ENCODE results near the gene DSG3. TPM values are rescaled to one million over a fixed set of nuclear protein-coding genes. Genes with fewer than 3 reads are reported as not detected.

The DSG3 gene
- total and polyA plus RNA-seq, 4 donors = 0.03 to 0.09 TPM; not detected in 2

- H3K27ac ChIP-seq (ENCODE audit: low read depth in 1 of 2, low read length in 1 of 2) = no peak overlapping the region
- H3K4me1 ChIP-seq (ENCODE audit: control insufficient read depth in 5 of 5, insufficient read depth in 5 of 5, low read length in 5 of 5) = peaks cover under 1 to 33% (median 9%) of the 10 kb centered on the region in 5 donors
- no peaks in the 10 kb centered on the region for H3K27me3 ChIP-seq (ENCODE audit: control insufficient read depth in 3 of 3, insufficient read depth in 3 of 3, low read length in 2 of 3)
- ATAC-seq (ENCODE audit: insufficient read depth, low FRiP score) = no peak
- H3K9ac ChIP-seq (ENCODE audit: insufficient read depth in 1 of 2, low read length in 2 of 2) = no peak overlapping the region
- no peak overlapping the region for H3K4me3 ChIP-seq
- peak in 2 of 3 donors; percentile 10 to 43 for DNase-seq
- no peaks in the 10 kb centered on the region for H3K36me3 ChIP-seq (ENCODE audit: control insufficient read depth in 4 of 4, insufficient read depth in 4 of 4, low read length in 4 of 4)
- 62 to 75% methylated on average over 6 of the region's 6 CpGs for WGBS, 2 donors
- TF ChIP-seq CTCF (IDR thresholded peaks at IDR 0.05; ENCODE audit: control extremely low read depth, extremely low read depth) = no peak
- H3K9me3 ChIP-seq (ENCODE audit: control insufficient read depth in 4 of 4, insufficient read depth in 3 of 4, low read length in 3 of 4) = peaks cover 0 to 2% (median 0%) of the 10 kb centered on the region in 4 donors
These were observed 46.1 kb upstream of the DSG3 start for GRCh38 chr18:31401156-31402025.

GRCh38 chr18:31402026-31402373 is 45.5 kb upstream of the DSG3 start:
- Histone ChIP-seq H3K36me3 (ENCODE audit: control insufficient read depth in 4 of 4, insufficient read depth in 4 of 4, low read length in 4 of 4) (no peaks in the 10 kb centered on the region), H3K27me3 (ENCODE audit: control insufficient read depth in 3 of 3, insufficient read depth in 3 of 3, low read length in 2 of 3) (no peaks in the 10 kb centered on the region), H3K9me3 (ENCODE audit: control insufficient read depth in 4 of 4, insufficient read depth in 3 of 4, low read length in 3 of 4) (peaks cover 0 to 2% (median 0%) of the 10 kb centered on the region in 4 donors), H3K4me3 (no peak overlapping the region), H3K9ac (ENCODE audit: insufficient read depth in 1 of 2, low read length in 2 of 2) (no peak overlapping the region), H3K27ac (ENCODE audit: low read depth in 1 of 2, low read length in 1 of 2) (no peak overlapping the region), H3K4me1 (ENCODE audit: control insufficient read depth in 5 of 5, insufficient read depth in 5 of 5, low read length in 5 of 5) (peaks cover 0 to 27% (median 7%) of the 10 kb centered on the region in 5 donors)
- no peak for ATAC-seq (ENCODE audit: insufficient read depth, low FRiP score)
- TF ChIP-seq CTCF (IDR thresholded peaks at IDR 0.05; ENCODE audit: control extremely low read depth, extremely low read depth) = no peak
- DNase-seq = no peak

GRCh38 chr18:31403409-31403808 is 44.1 kb upstream of the DSG3 start:
- Histone ChIP-seq H3K36me3 (ENCODE audit: control insufficient read depth in 4 of 4, insufficient read depth in 4 of 4, low read length in 4 of 4) (no peaks in the 10 kb centered on the region), H3K9me3 (ENCODE audit: control insufficient read depth in 4 of 4, insufficient read depth in 3 of 4, low read length in 3 of 4) (peaks cover 0 to 2% (median 0%) of the 10 kb centered on the region in 4 donors), H3K9ac (ENCODE audit: insufficient read depth in 1 of 2, low read length in 2 of 2) (no peak overlapping the region), H3K27ac (ENCODE audit: low read depth in 1 of 2, low read length in 1 of 2) (no peak overlapping the region), H3K27me3 (ENCODE audit: control insufficient read depth in 3 of 3, insufficient read depth in 3 of 3, low read length in 2 of 3) (no peaks in the 10 kb centered on the region), H3K4me3 (no peak overlapping the region), H3K4me1 (ENCODE audit: control insufficient read depth in 5 of 5, insufficient read depth in 5 of 5, low read length in 5 of 5) (peaks cover 0 to 20% (median 0%) of the 10 kb centered on the region in 5 donors)
- DNase-seq = peak; percentile 45 to 86 (median 86)
- no peak for TF ChIP-seq CTCF (IDR thresholded peaks at IDR 0.05; ENCODE audit: control extremely low read depth, extremely low read depth)
- 57 to 83% methylated on average over 2 of the region's 2 CpGs for WGBS, 2 donors
- ATAC-seq (ENCODE audit: insufficient read depth, low FRiP score) = no peak
